ENCODE data around the gene GALK2. TPM values are rescaled to one million over a fixed set of nuclear protein-coding genes. Genes with fewer than 3 reads are reported as not detected.

The GALK2 gene
- total and polyA plus RNA-seq, 2 of the 8 experiments (the other 6 are each of a cell fraction or from before 2014, with no cell fraction given): 8.7 to 16.1 TPM

DNA sequence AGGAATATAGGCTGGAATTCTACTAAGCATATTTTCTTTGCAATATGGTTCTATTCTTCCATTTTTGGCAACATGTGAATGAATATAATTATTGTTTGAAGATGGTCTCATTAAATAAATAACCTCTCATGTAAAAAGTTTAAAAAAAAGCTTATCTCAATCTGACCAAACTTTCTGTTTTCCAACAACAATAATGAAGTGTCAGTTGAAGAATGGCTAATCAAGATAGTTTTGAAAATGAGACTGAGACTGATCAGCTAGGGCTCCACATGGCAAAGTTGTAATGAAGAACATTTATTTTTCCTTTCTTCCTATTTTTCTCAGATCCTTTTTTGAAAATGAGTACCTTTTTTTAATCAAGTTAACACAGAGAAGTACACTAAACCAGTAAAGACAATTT, 117.4 kb downstream of the GALK2 start (continued):
- no peak for TF ChIP-seq CHD7 (IDR thresholded peaks at IDR 0.05; ENCODE audit: insufficient replicate concordance, low read length)
- TF ChIP-seq YY1 (IDR thresholded peaks at IDR 0.05; ENCODE audit: low read depth, low read length): no peak

Measured in H1 (cell line).